DOHH2 (cell line): Measurements from ENCODE around the gene TMEM214.

Experiments used
- H3F3A ChIP-seq: fragments of 200-600 bp; sonication (generic), shearing (Covaris generic); 2 replicates; pipeline ENCODE4 v1.6.0; 2016; ENCODE audit warnings: antibody characterized with exemption, mild to moderate bottlenecking; ENCODE audit not compliant: control insufficient read depth, insufficient read depth
- H3K27ac ChIP-seq: fragments of 200-600 bp; sonication (generic); 2 replicates; pipeline ENCODE4 v1.5.1; 2014; ENCODE audit warnings: low read depth, mild to moderate bottlenecking, low read length, moderate library complexity
- H3K27me3 ChIP-seq: fragments of 200-600 bp; sonication (generic); 2 replicates; pipeline ENCODE4 v1.6.1; 2014; ENCODE audit warnings: mild to moderate bottlenecking, low read length, mixed read lengths; ENCODE audit not compliant: control insufficient read depth
- H3K36me3 ChIP-seq: fragments of 200-600 bp; sonication (generic); 2 replicates; pipeline ENCODE4 v1.6.1; 2014; ENCODE audit warnings: mild to moderate bottlenecking, low read length, moderate library complexity, mixed read lengths; ENCODE audit not compliant: control insufficient read depth
- H3K4me1 ChIP-seq: fragments of 200-600 bp; sonication (generic); 2 replicates; pipeline ENCODE4 v1.6.1; 2014; ENCODE audit warnings: mild to moderate bottlenecking, low read length, mixed read lengths; ENCODE audit not compliant: control insufficient read depth
- H3K4me2 ChIP-seq: fragments of 200-600 bp; sonication (generic); 2 replicates; pipeline ENCODE4 v1.6.0; 2014; ENCODE audit warnings: mild to moderate bottlenecking, low read length, moderate library complexity
- H3K4me3 ChIP-seq: fragments of 200-600 bp; sonication (generic); 2 replicates; pipeline ENCODE4 v1.5.1; 2014; ENCODE audit warnings: mild to moderate bottlenecking, low read length, mixed read lengths
- H3K79me2 ChIP-seq: fragments of 200-600 bp; sonication (generic); 2 replicates; pipeline ENCODE4 v1.6.1; 2014; ENCODE audit warnings: mild to moderate bottlenecking, low read length, mixed read lengths; ENCODE audit not compliant: control insufficient read depth
- H3K9me2 ChIP-seq: fragments of 200-600 bp; sonication (generic); replicated peaks from 2 replicates; pipeline ENCODE4 v1.6.1; 2014; ENCODE audit warnings: mild to moderate bottlenecking, low read length, mixed read lengths; ENCODE audit not compliant: control insufficient read depth
- H3K9me3 ChIP-seq: fragments of 200-600 bp; sonication (generic); 2 replicates; pipeline ENCODE4 v1.6.1; 2014; ENCODE audit warnings: antibody characterized with exemption, low read length, mixed read lengths; ENCODE audit not compliant: control insufficient read depth, insufficient read depth
- H4K20me1 ChIP-seq: fragments of 200-600 bp; sonication (generic); 2 replicates; pipeline ENCODE4 v1.6.0; 2014; ENCODE audit warnings: low read depth, mild to moderate bottlenecking, antibody characterized with exemption, low read length, moderate library complexity; ENCODE audit not compliant: control insufficient read depth, insufficient read depth
- CTCF ChIP-seq: fragments of 200-600 bp; sonication (generic); IDR thresholded peaks from one replicate; pipeline ENCODE4 v1.5.1; 2014; ENCODE audit warnings: antibody characterized with exemption, mild to moderate bottlenecking, low read depth, low read length; ENCODE audit not compliant: poor library complexity, severe bottlenecking
- EZH2phosphoT487 ChIP-seq: fragments of 200-600 bp; sonication (generic); IDR thresholded peaks from 2 replicates; pipeline ENCODE4 v1.6.1; 2017; ENCODE audit warnings: borderline replicate concordance, mild to moderate bottlenecking, antibody characterized with exemption, low read length, moderate library complexity, mixed read lengths

Gene TMEM214

GRCh38 chr2:27042159-27042661 is 9.4 kb downstream of the TMEM214 start:
- Histone ChIP-seq H4K20me1 (no peaks in the 10 kb centered on the region), H3K79me2 (no peaks in the 10 kb centered on the region), H3K36me3 (peaks cover 53% of the 10 kb centered on the region)

GRCh38 chr2:27042985-27043634 is 10.3 kb downstream of the TMEM214 start:
- Histone ChIP-seq H3K79me2 (no peaks in the 10 kb centered on the region), H3K27ac (no peak overlapping the region), H3K4me2 (no peak overlapping the region), H3K9me3 (no peaks in the 10 kb centered on the region), H3K9me2 (no peaks in the 10 kb centered on the region), H3K36me3 (peaks cover 44% of the 10 kb centered on the region), H3K4me3 (no peak overlapping the region), H4K20me1 (no peaks in the 10 kb centered on the region), H3K4me1 (peaks cover 24% of the 10 kb centered on the region), H3K27me3 (no peaks in the 10 kb centered on the region), H3F3A (peaks cover 16% of the 10 kb centered on the region)
- TF ChIP-seq CTCF (no peak), EZH2phosphoT487 (no peak)

More at GRCh38 chr2:27042159-27042661, 9.4 kb downstream of the TMEM214 start:
- no peaks in the 10 kb centered on the region for H3K27me3 ChIP-seq
- H3K4me2 ChIP-seq: peak overlapping the region; percentile 38
- H3K9me2 ChIP-seq: no peaks in the 10 kb centered on the region
- H3F3A ChIP-seq: peaks cover 11% of the 10 kb centered on the region
- H3K4me3 ChIP-seq: no peak overlapping the region
- H3K27ac ChIP-seq: peak overlapping the region; percentile 52; the same call in 1 of the 2 replicates
- no peaks in the 10 kb centered on the region for H3K9me3 ChIP-seq
- TF ChIP-seq EZH2phosphoT487 (no peak), CTCF (no peak)
- peaks cover 24% of the 10 kb centered on the region for H3K4me1 ChIP-seq

- TF ChIP-seq EZH2phosphoT487 (no peak), CTCF (no peak)
- Histone ChIP-seq H4K20me1 (no peaks in the 10 kb centered on the region), H3K4me1 (peaks cover 16% of the 10 kb centered on the region), H3K79me2 (peaks cover 4% of the 10 kb centered on the region), H3K9me3 (no peaks in the 10 kb centered on the region), H3K9me2 (no peaks in the 10 kb centered on the region), H3K27ac (peak overlapping the region; percentile 81), H3K4me2 (peak overlapping the region; percentile 93), H3F3A (peaks cover 12% of the 10 kb centered on the region), H3K4me3 (peak overlapping the region; percentile 85), H3K27me3 (no peaks in the 10 kb centered on the region), H3K36me3 (peaks cover 8% of the 10 kb centered on the region)
Observed at GRCh38 chr2:27049422-27050280, 16.9 kb downstream of the TMEM214 start.
